Activated CD4-positive, alpha-beta T cell treated with anti-CD3 and anti-CD28 coated beads for 36 hours (primary cell): Measurements from ENCODE around the gene CYB561D2. TPM values are rescaled to one million over a fixed set of nuclear protein-coding genes. Genes with fewer than 3 reads are reported as not detected.

Experiments used
- ATAC-seq: fragments of 200-7000 bp; cut with Tn5 transposase; one replicate; pipeline ENCODE4 v1.10.0; 2021; ENCODE audit warnings: mild to moderate bottlenecking, moderate library complexity
- CTCF ChIA-PET: fragments of 350-600 bp; sonication (Branson Sonifier 250); formaldehyde crosslinking; loops from one replicate; lab custom pipeline; 2021; ENCODE audit warnings: antibody characterized with exemption; lab: Charles Lee
- POLR2A ChIA-PET: fragments of 350-600 bp; sonication (Branson Sonifier 250); formaldehyde crosslinking; loops from one replicate; lab custom pipeline; 2021; ENCODE audit warnings: antibody characterized with exemption, inconsistent platforms; lab: Charles Lee
- DNase-seq: peaks from one replicate; pipeline ENCODE4 v3.0.0-alpha.2; 2020
- H3K27ac Mint-ChIP-seq: one replicate; pipeline ENCODE4 v1.8.0; 2021; ENCODE audit warnings: mixed read lengths
- H3K27me3 Mint-ChIP-seq: one replicate; pipeline ENCODE4 v1.8.0; 2021; ENCODE audit warnings: mixed read lengths
- H3K36me3 Mint-ChIP-seq: one replicate; pipeline ENCODE4 v1.8.0; 2021; ENCODE audit warnings: low read depth, mixed read lengths
- H3K4me1 Mint-ChIP-seq: one replicate; pipeline ENCODE4 v1.8.0; 2021; ENCODE audit warnings: mixed read lengths
- H3K4me3 Mint-ChIP-seq: one replicate; pipeline ENCODE4 v1.8.0; 2021; ENCODE audit warnings: mild to moderate bottlenecking, moderate library complexity, mixed read lengths
- H3K9me3 Mint-ChIP-seq: one replicate; pipeline ENCODE4 v1.8.0; 2021; ENCODE audit warnings: low read depth, mixed read lengths
- intact Hi-C, 2 experiments: fragments of 100-400 bp; cut with DNase I in 1 of 2; cut with micrococcal nuclease in 1 of 2; formaldehyde crosslinking; loops; one replicate each; pipeline versions ENCODE4 v1.14.2 to v1.15.1; 2022 to 2024; cut with DNase I, micrococcal nuclease
- total RNA-seq, 2 experiments: library from RNA; stranded (reverse); gene quantifications; one replicate each; pipeline ENCODE4 v1.2.3, GENCODE V29; 2021

Gene CYB561D2
- total RNA-seq, 2 experiments from 2014 or later: 10.3 to 14.3 TPM

DNA sequence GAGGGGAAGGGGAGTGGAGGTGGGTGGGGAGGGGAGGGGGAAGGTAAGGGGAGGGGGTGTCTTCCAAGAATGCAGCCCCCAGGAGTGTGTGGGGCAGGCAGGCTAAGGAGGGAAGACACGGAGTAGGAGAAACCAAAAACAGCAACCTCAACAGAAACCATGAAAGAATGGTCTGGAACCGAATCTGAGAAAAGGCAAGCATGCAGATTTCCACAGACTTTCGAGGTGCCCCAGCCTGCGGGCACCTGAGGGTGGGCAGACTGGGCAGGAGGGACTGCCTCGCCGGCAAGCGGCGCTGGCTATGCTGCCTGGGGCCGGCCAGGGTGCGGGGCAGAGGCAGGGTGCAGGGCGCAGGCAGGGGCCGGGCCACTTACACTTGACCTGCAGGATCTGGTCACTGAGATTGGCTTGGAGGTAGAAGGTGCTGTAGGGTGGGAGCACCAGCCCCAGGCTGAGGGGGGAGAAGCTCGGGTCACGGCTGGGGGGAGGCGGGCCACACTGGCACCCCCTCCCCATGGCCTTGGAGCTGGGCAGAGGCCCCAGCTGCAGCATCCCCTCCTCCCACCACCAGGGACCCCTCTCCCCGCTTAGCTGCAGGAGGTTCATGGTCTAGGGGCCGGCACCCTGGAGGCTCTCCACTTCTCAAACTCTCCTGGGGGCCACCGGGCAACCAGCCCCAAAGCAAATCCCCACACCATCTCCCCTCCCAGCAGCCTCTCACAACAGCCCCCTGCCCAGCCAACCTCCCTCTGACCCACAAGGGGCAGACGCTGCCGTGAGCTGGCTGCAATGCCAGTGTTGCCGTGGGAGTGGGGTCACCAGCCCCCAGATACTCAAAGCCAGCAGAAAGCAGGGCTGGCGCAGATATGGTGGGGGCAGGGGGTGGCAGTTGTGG lies 23.9 kb downstream of the CYB561D2 start:
- Mint-ChIP-seq H3K4me3 (no peak overlapping the region), H3K27me3 (no peaks in the 10 kb centered on the region), H3K27ac (no peak overlapping the region), H3K9me3 (no peaks in the 10 kb centered on the region), H3K36me3 (no peaks in the 10 kb centered on the region), H3K4me1 (peaks cover 8% of the 10 kb centered on the region)
- no peak for ATAC-seq
- intact Hi-C loops: no loop called here
- ChIA-PET CTCF (no interaction called here), POLR2A (no interaction called here)
- DNase-seq: no peak

DNA sequence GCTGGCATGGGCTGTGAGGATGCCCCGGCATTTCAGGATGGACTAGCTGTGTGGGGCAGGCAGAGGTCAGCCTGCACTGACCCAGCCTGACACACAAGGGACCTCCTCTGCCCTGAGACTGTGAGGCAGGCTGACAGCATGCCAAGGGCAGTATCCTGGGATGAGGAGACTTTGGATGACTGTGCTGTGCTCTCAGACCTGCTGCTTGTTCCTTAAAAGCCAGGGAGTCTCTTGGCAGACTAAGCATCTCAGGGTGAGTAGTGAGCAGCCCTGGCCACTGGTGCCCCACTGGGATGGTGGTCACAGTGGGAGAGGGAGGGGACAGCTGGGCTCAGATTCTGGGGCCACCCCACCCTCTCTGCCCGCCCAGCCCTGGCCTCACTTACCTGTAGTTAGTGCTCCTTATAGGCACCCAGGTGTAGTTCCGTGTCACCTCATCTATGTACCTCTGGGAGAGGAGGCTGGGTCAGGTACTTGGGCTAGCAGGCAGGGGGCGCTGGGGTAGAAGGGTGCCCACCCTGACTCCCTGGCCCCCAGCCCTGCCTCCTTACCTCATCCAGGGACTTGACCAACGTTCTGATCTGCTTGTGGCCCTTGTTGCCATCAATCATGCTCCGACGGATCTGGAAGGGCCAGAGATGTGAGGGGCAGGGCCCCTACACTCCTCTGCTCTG lies 24.7 kb downstream of the CYB561D2 start:
- Mint-ChIP-seq H3K9me3 (no peaks in the 10 kb centered on the region), H3K4me3 (no peak overlapping the region), H3K36me3 (no peaks in the 10 kb centered on the region), H3K27ac (no peak overlapping the region), H3K27me3 (no peaks in the 10 kb centered on the region), H3K4me1 (peaks cover 8% of the 10 kb centered on the region)
- ATAC-seq (peak; percentile 26), DNase-seq (no peak)
- ChIA-PET POLR2A (no interaction called here), CTCF (no interaction called here)
- intact Hi-C loops: no loop called here

DNA sequence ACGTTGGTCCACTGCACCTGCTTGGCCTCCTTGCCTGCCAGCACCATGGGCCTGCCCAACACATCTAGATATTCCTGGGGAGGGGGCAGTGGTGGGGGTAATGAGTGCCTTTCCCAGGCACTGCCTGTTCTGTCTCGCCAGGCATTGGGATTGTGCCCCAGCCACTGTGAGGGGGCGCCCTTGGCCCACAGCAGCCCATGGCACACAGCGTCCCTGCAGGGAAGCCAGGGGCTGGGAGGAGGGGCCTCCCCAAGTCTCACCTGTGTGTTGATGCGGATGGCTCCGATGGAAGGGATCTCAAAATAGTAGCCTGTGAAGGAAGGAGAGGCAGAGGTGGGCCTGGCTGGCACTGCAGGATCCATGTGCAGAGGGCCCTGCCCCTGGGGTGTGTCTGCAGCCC lies 27.4 kb downstream of the CYB561D2 start:
- ATAC-seq (no peak), DNase-seq (no peak)
- Mint-ChIP-seq H3K36me3 (no peaks in the 10 kb centered on the region), H3K27ac (no peak overlapping the region), H3K9me3 (no peaks in the 10 kb centered on the region), H3K4me1 (peaks cover 4% of the 10 kb centered on the region), H3K4me3 (no peak overlapping the region), H3K27me3 (no peaks in the 10 kb centered on the region)
- ChIA-PET CTCF (no interaction called here), POLR2A (no interaction called here)
- intact Hi-C loops: no loop called here

GRCh38 chr3:50378757-50379156 lies 28.1 kb downstream of the CYB561D2 start:
- ChIA-PET POLR2A (no interaction called here), CTCF (no interaction called here)
- DNase-seq (no peak), ATAC-seq (no peak)
- H3K4me1 Mint-ChIP-seq: no peaks in the 10 kb centered on the region
- H3K9me3 Mint-ChIP-seq: no peaks in the 10 kb centered on the region
- no peak overlapping the region for H3K27ac Mint-ChIP-seq
- H3K4me3 Mint-ChIP-seq: no peak overlapping the region
- no peaks in the 10 kb centered on the region for H3K27me3 Mint-ChIP-seq
- intact Hi-C loops: no loop called here
- H3K36me3 Mint-ChIP-seq: no peaks in the 10 kb centered on the region

DNA sequence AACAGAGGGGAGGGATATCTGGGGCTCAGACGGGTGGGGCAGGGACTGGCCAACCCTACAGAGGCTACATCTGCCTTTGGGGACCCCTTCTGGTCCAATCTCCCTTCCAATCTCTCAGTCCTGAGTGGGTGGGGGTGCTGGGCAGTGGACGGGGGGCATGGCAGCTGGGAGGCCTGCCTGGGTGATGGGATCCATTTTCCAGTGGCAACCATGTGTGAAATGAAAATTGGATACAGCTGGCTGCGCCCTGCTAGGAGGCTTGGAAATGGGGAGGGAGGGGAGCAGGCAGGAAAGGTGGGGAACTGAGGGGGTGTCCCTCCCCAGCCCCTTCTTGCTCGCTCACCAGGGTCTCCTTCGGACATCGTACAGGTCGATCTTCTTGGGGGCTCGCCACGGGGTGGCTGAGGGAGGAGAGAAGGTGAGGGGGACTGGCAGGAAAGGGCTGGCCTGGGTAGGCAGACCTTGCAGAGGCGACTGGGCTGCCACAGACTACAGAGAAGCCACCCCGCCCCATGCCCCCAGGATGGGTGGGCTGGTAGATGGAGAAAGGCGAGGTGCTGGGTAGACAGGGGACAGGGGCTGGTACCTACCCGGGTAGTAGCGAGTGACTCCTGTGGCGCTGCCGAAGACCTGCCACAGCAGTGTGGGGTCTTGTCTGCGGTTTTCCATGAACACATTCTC lies 29.9 kb downstream of the CYB561D2 start:
- no peak overlapping the region for H3K4me3 Mint-ChIP-seq
- ATAC-seq (no peak), DNase-seq (no peak)
- POLR2A ChIA-PET: interaction anchor here (0.6 kb wide), 1 partner anchor 36 kb away, joined by 3 read pairs; no protein-coding TSS in a partner anchor
- no peak overlapping the region for H3K27ac Mint-ChIP-seq
- CTCF ChIA-PET: no interaction called here
- intact Hi-C loops: no loop called here
- H3K36me3 Mint-ChIP-seq: no peaks in the 10 kb centered on the region
- no peaks in the 10 kb centered on the region for H3K4me1 Mint-ChIP-seq
- H3K27me3 Mint-ChIP-seq: no peaks in the 10 kb centered on the region
- no peaks in the 10 kb centered on the region for H3K9me3 Mint-ChIP-seq

DNA sequence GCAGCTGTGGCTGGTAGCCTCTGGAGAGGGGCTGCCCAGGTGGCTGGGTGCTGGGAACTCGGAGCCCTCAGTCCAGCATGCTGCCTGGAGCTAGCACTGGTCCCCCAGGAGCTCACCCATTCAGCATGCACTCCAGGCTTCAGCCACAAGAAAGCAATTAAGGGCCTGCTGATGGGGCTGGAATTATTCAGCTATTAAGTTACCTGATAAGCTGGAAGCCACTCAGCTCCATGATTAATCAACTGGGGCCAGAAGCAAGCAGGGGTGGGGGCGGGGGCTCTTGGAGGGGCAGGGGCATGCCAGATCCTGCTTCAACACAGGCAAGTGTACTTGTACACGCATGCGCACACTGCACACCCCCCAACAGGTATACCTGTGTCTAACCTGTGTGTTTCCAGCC lies 30.7 kb downstream of the CYB561D2 start:
- DNase-seq (no peak), ATAC-seq (no peak)
- intact Hi-C loops: no loop called here
- ChIA-PET CTCF (interaction anchor here (0.6 kb wide), 1 partner anchor 490 kb away, joined by 3 read pairs; no protein-coding TSS in a partner anchor), POLR2A (no interaction called here)
- Mint-ChIP-seq H3K36me3 (no peaks in the 10 kb centered on the region), H3K9me3 (no peaks in the 10 kb centered on the region), H3K4me1 (no peaks in the 10 kb centered on the region), H3K27me3 (no peaks in the 10 kb centered on the region), H3K4me3 (no peak overlapping the region), H3K27ac (no peak overlapping the region)

DNA sequence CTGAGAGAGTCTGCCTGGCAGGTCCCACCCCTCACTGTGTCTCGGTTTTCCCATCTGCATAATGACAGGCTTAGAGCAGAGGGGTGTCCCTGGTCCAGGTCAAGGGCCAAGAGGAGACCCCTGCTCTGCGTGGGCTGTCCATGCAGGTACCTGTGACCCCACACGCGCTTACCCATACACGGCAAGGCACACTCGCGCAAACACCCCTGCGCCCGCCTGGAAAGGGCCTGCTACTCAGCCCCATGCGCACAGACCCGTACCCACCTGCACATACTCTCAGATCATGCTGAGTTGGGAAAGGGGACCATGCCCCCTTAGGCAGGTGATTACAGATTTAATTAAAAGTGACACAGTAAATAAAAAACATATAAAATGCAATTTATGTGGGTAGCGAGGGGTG lies 32.1 kb downstream of the CYB561D2 start:
- no peaks in the 10 kb centered on the region for H3K4me1 Mint-ChIP-seq
- ATAC-seq (no peak), DNase-seq (no peak)
- H3K36me3 Mint-ChIP-seq: no peaks in the 10 kb centered on the region
- ChIA-PET POLR2A (no interaction called here), CTCF (interaction anchor here (0.5 kb wide), 1 partner anchor 1574 kb away, joined by 4 read pairs; no protein-coding TSS in a partner anchor)
- intact Hi-C loops: no loop called here
- no peak overlapping the region for H3K4me3 Mint-ChIP-seq
- H3K27ac Mint-ChIP-seq: no peak overlapping the region
- H3K27me3 Mint-ChIP-seq: no peaks in the 10 kb centered on the region
- no peaks in the 10 kb centered on the region for H3K9me3 Mint-ChIP-seq

DNA sequence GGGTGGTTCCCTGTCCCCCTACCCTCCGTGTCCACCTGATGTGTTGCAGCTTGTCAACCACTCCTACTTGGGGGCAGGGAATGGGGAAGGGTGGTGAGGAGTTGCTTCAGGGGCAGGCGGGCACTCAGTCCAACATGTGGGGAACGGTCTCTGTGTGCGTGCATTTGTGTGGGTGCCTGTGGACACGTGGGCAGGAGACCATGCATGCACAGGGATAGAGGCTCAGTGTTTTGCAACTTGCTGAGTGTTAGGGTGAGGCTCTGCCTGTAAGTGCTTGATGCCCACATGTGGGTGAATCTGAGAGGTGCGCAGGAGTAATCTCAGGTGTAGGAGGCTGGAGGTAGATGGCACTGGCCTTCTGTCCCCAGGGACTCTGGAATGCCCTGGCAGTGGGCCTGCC lies 33.1 kb downstream of the CYB561D2 start:
- DNase-seq: no peak
- Mint-ChIP-seq H3K36me3 (no peaks in the 10 kb centered on the region), H3K4me1 (no peaks in the 10 kb centered on the region), H3K27ac (no peak overlapping the region), H3K4me3 (no peak overlapping the region), H3K9me3 (no peaks in the 10 kb centered on the region), H3K27me3 (no peaks in the 10 kb centered on the region)
- intact Hi-C loops: no loop called here
- POLR2A ChIA-PET: no interaction called here
- no peak for ATAC-seq
- CTCF ChIA-PET: no interaction called here

DNA sequence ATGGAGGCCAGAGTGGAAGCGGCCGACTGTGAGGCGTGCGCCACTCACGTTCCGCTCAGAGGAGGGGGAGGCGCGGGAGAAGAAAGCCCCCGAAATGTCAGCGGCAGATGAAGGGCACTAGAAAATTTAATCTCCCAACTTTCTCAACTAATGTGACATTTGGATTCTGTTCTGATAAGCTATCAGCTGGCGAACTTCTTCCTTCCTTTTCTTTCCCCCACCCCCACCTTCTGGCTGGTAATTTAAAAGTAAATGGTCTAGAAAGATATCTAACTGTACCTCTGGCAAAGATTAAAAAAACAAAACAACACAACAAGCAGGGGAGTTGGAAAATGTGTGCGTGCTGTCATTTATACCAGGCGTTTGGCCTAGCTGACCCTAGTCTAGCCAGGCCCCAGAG lies 35.1 kb downstream of the CYB561D2 start:
- Mint-ChIP-seq H3K4me3 (no peak overlapping the region), H3K9me3 (no peaks in the 10 kb centered on the region), H3K4me1 (no peaks in the 10 kb centered on the region), H3K27me3 (no peaks in the 10 kb centered on the region), H3K36me3 (no peaks in the 10 kb centered on the region), H3K27ac (no peak overlapping the region)
- ATAC-seq: no peak
- DNase-seq: no peak
- intact Hi-C loops: no loop called here
- ChIA-PET POLR2A (interaction anchor here (0.6 kb wide), 1 partner anchor 409 kb away, joined by 3 read pairs; no protein-coding TSS in a partner anchor), CTCF (no interaction called here)

GRCh38 chr3:50388016-50388719 lies 37.5 kb downstream of the CYB561D2 start:
- H3K27me3 Mint-ChIP-seq: no peaks in the 10 kb centered on the region
- H3K9me3 Mint-ChIP-seq: no peaks in the 10 kb centered on the region
- H3K36me3 Mint-ChIP-seq: no peaks in the 10 kb centered on the region
- ChIA-PET CTCF (interaction anchor here (0.6 kb wide), 1 partner anchor 665 kb away, joined by 5 read pairs; no protein-coding TSS in a partner anchor), POLR2A (no interaction called here)
- ATAC-seq (no peak), DNase-seq (no peak)
- no peak overlapping the region for H3K4me3 Mint-ChIP-seq
- H3K4me1 Mint-ChIP-seq: peaks cover 1% of the 10 kb centered on the region
- H3K27ac Mint-ChIP-seq: no peak overlapping the region
- intact Hi-C loops: no loop called here

DNA sequence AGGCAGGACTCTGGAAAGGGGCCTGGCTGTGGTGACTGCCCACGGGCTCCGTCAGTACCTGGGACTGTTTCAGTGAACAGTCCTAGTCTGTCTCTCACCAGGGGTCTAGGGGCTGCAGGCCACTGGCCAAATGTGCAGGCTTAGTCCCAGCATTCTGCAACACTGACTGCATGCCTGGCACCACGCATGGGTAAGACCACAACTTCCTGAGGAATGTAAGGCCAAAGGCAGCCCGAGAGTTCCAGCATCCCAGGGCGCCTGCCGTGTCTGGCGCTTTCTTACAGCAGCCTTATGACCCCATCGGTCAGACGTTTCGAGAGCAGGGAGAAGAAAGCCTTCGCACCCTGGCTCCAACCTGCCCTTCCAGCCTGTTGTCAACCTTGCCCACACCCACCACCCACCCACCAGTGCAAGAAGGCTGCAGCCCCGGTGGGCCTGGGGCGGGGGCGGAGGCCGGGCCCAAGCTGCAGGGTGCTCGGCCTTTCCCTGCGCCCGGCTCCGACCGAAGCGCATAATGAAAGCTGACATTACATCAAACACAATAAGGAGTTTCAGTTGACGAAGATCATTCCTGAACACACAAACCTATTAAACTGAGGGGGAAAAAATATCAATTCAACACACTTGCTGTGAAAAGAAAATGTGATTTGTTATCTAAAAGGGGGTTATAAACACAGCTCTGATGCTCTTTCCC lies 38.2 kb downstream of the CYB561D2 start:
- no peaks in the 10 kb centered on the region for H3K36me3 Mint-ChIP-seq
- intact Hi-C loops: no loop called here
- H3K4me3 Mint-ChIP-seq: no peak overlapping the region
- ChIA-PET POLR2A (no interaction called here), CTCF (no interaction called here)
- H3K27ac Mint-ChIP-seq: no peak overlapping the region
- H3K9me3 Mint-ChIP-seq: no peaks in the 10 kb centered on the region
- H3K4me1 Mint-ChIP-seq: peaks cover 1% of the 10 kb centered on the region
- ATAC-seq: no peak
- H3K27me3 Mint-ChIP-seq: no peaks in the 10 kb centered on the region
- no peak for DNase-seq
